ENCODE data around the gene MMP25.
"Not testable (repeated sequence)": the region's sequence is repeated elsewhere in the genome, so short reads cannot be mapped to it uniquely, and the experiment has no call there.

MMP25 gene

GRCh38 chr16:3055734-3056115 lies 9.4 kb downstream of the MMP25 start:
- not testable (repeated sequence) for DNase-seq (ENCODE audit: low read depth)

GRCh38 chr16:3056336-3057180 lies 10.2 kb downstream of the MMP25 start:
- no peak for DNase-seq (ENCODE audit: low read depth)

- DNase-seq (ENCODE audit: low read depth) = no peak
Observed at GRCh38 chr16:3057181-3058138, 11.1 kb downstream of the MMP25 start.

- no peak for DNase-seq (ENCODE audit: low read depth)
Observed at GRCh38 chr16:3058139-3059030, 12.0 kb downstream of the MMP25 start.

- DNase-seq (ENCODE audit: low read depth) = peak; percentile 46
Observed at GRCh38 chr16:3059041-3059722, 12.8 kb downstream of the MMP25 start.

GRCh38 chr16:3059723-3060242 lies 13.4 kb downstream of the MMP25 start:
- no peak for DNase-seq (ENCODE audit: low read depth)

GRCh38 chr16:3060339-3061127 lies 14.2 kb downstream of the MMP25 start:
- no peak for DNase-seq (ENCODE audit: low read depth)

- DNase-seq (ENCODE audit: low read depth) = no peak
Observed at GRCh38 chr16:3062553-3062952, 16.2 kb downstream of the MMP25 start.

- DNase-seq (ENCODE audit: low read depth) = no peak
Observed at GRCh38 chr16:3063625-3064386, 17.4 kb downstream of the MMP25 start.

GRCh38 chr16:3065069-3065741 lies 18.8 kb downstream of the MMP25 start, which contains the start of gene IL32:
Gene IL32 (plus strand): TSS chr16:3065640. CDS start chr16:3065812, 172 bp downstream.
- peak; percentile 59 for DNase-seq (ENCODE audit: low read depth)

- no peak for DNase-seq (ENCODE audit: low read depth)
Observed at GRCh38 chr16:3065742-3066439, 19.5 kb downstream of the MMP25 start.

- no peak for DNase-seq (ENCODE audit: low read depth)
Observed at GRCh38 chr16:3066440-3066748, 20.0 kb downstream of the MMP25 start.

- no peak for DNase-seq (ENCODE audit: low read depth)
Observed at GRCh38 chr16:3068487-3068886, 22.1 kb downstream of the MMP25 start.

GRCh38 chr16:3069146-3069545 lies 22.8 kb downstream of the MMP25 start:
- not testable (repeated sequence) for DNase-seq (ENCODE audit: low read depth)

- DNase-seq (ENCODE audit: low read depth) = no peak
Observed at GRCh38 chr16:3070608-3071111, 24.3 kb downstream of the MMP25 start.

- no peak for DNase-seq (ENCODE audit: low read depth)
Observed at GRCh38 chr16:3071655-3072054, 25.3 kb downstream of the MMP25 start.

- not testable (repeated sequence) for DNase-seq (ENCODE audit: low read depth)
Observed at GRCh38 chr16:3072148-3072547, 25.8 kb downstream of the MMP25 start.
